GM12872 (cell line): Measurements from ENCODE around the gene KCNAB1.

ENCODE experiments used
- TF ChIP-seq, protein P1 (sequence below): IDR thresholded peaks from 3 replicates; pipeline ENCODE4 v1.5.1; 2011; ENCODE audit warnings: low read depth, mild to moderate bottlenecking, low read length, moderate library complexity; ENCODE audit not compliant: insufficient read depth

The KCNAB1 gene

GRCh38 chr3:156360083-156360482 lies 239.7 kb downstream of the KCNAB1 start:
- TF ChIP-seq, protein P1, sequence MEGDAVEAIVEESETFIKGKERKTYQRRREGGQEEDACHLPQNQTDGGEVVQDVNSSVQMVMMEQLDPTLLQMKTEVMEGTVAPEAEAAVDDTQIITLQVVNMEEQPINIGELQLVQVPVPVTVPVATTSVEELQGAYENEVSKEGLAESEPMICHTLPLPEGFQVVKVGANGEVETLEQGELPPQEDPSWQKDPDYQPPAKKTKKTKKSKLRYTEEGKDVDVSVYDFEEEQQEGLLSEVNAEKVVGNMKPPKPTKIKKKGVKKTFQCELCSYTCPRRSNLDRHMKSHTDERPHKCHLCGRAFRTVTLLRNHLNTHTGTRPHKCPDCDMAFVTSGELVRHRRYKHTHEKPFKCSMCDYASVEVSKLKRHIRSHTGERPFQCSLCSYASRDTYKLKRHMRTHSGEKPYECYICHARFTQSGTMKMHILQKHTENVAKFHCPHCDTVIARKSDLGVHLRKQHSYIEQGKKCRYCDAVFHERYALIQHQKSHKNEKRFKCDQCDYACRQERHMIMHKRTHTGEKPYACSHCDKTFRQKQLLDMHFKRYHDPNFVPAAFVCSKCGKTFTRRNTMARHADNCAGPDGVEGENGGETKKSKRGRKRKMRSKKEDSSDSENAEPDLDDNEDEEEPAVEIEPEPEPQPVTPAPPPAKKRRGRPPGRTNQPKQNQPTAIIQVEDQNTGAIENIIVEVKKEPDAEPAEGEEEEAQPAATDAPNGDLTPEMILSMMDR = no peak

DNA sequence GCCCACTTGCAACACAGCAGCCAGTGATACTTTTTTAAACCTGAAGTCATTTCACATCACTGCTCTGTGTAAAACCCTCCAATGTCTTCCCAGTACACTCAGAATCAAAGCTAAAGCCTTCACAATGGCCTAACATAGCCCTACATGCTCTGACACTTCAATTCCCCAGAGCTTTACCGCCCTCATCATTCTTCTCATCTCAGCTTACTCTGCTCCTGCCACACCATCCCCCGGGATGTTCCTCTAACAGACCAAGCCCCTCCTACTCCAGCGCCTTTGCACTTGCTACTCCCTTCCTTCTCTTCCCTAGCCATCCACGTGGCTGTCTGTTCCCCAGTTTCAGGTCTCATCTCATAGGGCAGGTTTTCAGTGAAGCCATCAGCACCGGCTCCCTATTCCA lies 240.6 kb downstream of the KCNAB1 start:
- TF ChIP-seq, protein P1 = no peak

- TF ChIP-seq, protein P1 = no peak
Observed at GRCh38 chr3:156366559-156366958, 246.2 kb downstream of the KCNAB1 start.

- TF ChIP-seq, protein P1 = no peak
Observed at GRCh38 chr3:156368189-156368588, 247.8 kb downstream of the KCNAB1 start.

DNA sequence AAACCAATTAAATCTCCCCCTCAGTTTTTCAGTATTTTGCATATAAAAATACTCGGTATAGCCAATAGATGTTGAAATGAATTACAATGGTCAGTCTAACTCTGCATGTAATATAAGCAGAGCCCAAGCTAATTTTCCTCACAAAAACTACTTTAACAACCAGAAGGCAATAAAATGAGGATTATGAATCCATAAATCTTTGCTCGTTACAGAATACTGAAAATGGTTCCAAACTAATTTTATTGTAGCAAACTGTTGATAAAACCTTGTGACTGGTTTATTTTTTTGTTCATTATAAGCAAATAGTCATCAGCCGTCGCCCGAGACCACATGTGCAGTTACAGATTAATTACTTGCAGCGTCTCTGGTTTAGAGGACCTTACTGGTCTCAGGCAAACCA lies 251.3 kb downstream of the KCNAB1 start:
- TF ChIP-seq, protein P1 = no peak

GRCh38 chr3:156373095-156373494 lies 252.7 kb downstream of the KCNAB1 start:
- TF ChIP-seq, protein P1 = no peak

DNA sequence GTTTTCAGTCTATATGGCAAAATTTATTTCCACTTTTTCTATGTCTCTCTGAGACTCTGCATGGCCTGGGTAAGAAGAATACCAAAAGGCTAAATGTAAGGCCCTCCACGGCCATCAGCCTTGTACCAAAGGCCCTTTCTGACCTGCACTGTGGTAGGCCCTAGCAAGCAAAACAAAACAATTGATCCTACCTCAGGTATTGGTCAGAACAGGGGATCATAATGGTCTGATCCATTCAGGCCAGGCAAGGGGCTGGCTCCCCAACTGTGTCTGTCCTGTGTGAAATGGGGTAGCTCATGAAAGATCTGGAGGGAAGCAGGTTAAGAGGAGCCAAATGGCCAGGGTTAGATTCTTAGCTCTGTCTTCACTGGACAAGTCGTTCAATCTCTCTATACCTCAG lies 253.3 kb downstream of the KCNAB1 start:
- TF ChIP-seq, protein P1 = no peak

GRCh38 chr3:156376199-156376598 lies 255.8 kb downstream of the KCNAB1 start:
- TF ChIP-seq, protein P1 = no peak
